ENCODE data around the gene APOA4.

Gene APOA4

GRCh38 chr11:116851626-116852025 is 28.5 kb upstream of the APOA4 start:
- WGBS (ENCODE audit: insufficient coverage, insufficient read length): no CpG with 5 or more reads among the region's 7 CpGs
- Histone ChIP-seq H3K27me3 (ENCODE audit: control insufficient read depth, insufficient read depth, low read length) (no peaks in the 10 kb centered on the region), H3K27ac (ENCODE audit: low read length) (no peak overlapping the region), H3K36me3 (ENCODE audit: control insufficient read depth, insufficient read depth, low read length) (peaks cover 11% of the 10 kb centered on the region), H3K4me1 (ENCODE audit: control insufficient read depth, insufficient read depth, low read length) (no peaks in the 10 kb centered on the region), H3K4me3 (ENCODE audit: low read length) (no peak overlapping the region), H3K9me3 (ENCODE audit: control insufficient read depth, insufficient read depth, low read length) (no peaks in the 10 kb centered on the region)
- no peak for DNase-seq (ENCODE audit: low read depth, low spot score)

- no peak overlapping the region for H3K27ac ChIP-seq (ENCODE audit: low read length)
- WGBS (ENCODE audit: insufficient coverage, insufficient read length): no CpG with 5 or more reads among the region's 6 CpGs
- H3K4me1 ChIP-seq (ENCODE audit: control insufficient read depth, insufficient read depth, low read length): no peaks in the 10 kb centered on the region
- no peaks in the 10 kb centered on the region for H3K9me3 ChIP-seq (ENCODE audit: control insufficient read depth, insufficient read depth, low read length)
- H3K36me3 ChIP-seq (ENCODE audit: control insufficient read depth, insufficient read depth, low read length): peaks cover 19% of the 10 kb centered on the region
- no peaks in the 10 kb centered on the region for H3K27me3 ChIP-seq (ENCODE audit: control insufficient read depth, insufficient read depth, low read length)
- no peak overlapping the region for H3K4me3 ChIP-seq (ENCODE audit: low read length)
- DNase-seq (ENCODE audit: low read depth, low spot score): no peak
These were observed 26.4 kb upstream of the APOA4 start for GRCh38 chr11:116849486-116849885.

- Histone ChIP-seq H3K27me3 (ENCODE audit: control insufficient read depth, insufficient read depth, low read length) (no peaks in the 10 kb centered on the region), H3K4me1 (ENCODE audit: control insufficient read depth, insufficient read depth, low read length) (no peaks in the 10 kb centered on the region), H3K9me3 (ENCODE audit: control insufficient read depth, insufficient read depth, low read length) (no peaks in the 10 kb centered on the region), H3K27ac (ENCODE audit: low read length) (no peak overlapping the region), H3K36me3 (ENCODE audit: control insufficient read depth, insufficient read depth, low read length) (peaks cover 19% of the 10 kb centered on the region), H3K4me3 (ENCODE audit: low read length) (no peak overlapping the region)
- DNase-seq (ENCODE audit: low read depth, low spot score): no peak
- no CpG with 5 or more reads among the region's 12 CpGs for WGBS (ENCODE audit: insufficient coverage, insufficient read length)
These were observed 26.0 kb upstream of the APOA4 start for GRCh38 chr11:116849060-116849459.

- no peak overlapping the region for H3K27ac ChIP-seq (ENCODE audit: low read length)
- no peak overlapping the region for H3K4me3 ChIP-seq (ENCODE audit: low read length)
- no peaks in the 10 kb centered on the region for H3K4me1 ChIP-seq (ENCODE audit: control insufficient read depth, insufficient read depth, low read length)
- no peak for DNase-seq (ENCODE audit: low read depth, low spot score)
- peaks cover 19% of the 10 kb centered on the region for H3K36me3 ChIP-seq (ENCODE audit: control insufficient read depth, insufficient read depth, low read length)
- WGBS (ENCODE audit: insufficient coverage, insufficient read length): no CpG with 5 or more reads among the region's 4 CpGs
- H3K27me3 ChIP-seq (ENCODE audit: control insufficient read depth, insufficient read depth, low read length): no peaks in the 10 kb centered on the region
- no peaks in the 10 kb centered on the region for H3K9me3 ChIP-seq (ENCODE audit: control insufficient read depth, insufficient read depth, low read length)
These were observed 24.5 kb upstream of the APOA4 start for GRCh38 chr11:116847612-116848011.

- H3K4me1 ChIP-seq (ENCODE audit: control insufficient read depth, insufficient read depth, low read length): no peaks in the 10 kb centered on the region
- H3K27me3 ChIP-seq (ENCODE audit: control insufficient read depth, insufficient read depth, low read length): no peaks in the 10 kb centered on the region
- H3K9me3 ChIP-seq (ENCODE audit: control insufficient read depth, insufficient read depth, low read length): no peaks in the 10 kb centered on the region
- DNase-seq (ENCODE audit: low read depth, low spot score): no peak
- H3K27ac ChIP-seq (ENCODE audit: low read length): no peak overlapping the region
- no CpG with 5 or more reads among the region's 4 CpGs for WGBS (ENCODE audit: insufficient coverage, insufficient read length)
- no peak overlapping the region for H3K4me3 ChIP-seq (ENCODE audit: low read length)
- peaks cover 19% of the 10 kb centered on the region for H3K36me3 ChIP-seq (ENCODE audit: control insufficient read depth, insufficient read depth, low read length)
These were observed 21.6 kb upstream of the APOA4 start for GRCh38 chr11:116844722-116845121.

- WGBS (ENCODE audit: insufficient coverage, insufficient read length): no CpG with 5 or more reads among the region's 9 CpGs
- no peaks in the 10 kb centered on the region for H3K27me3 ChIP-seq (ENCODE audit: control insufficient read depth, insufficient read depth, low read length)
These were observed 20.6 kb upstream of the APOA4 start for GRCh38 chr11:116843661-116844060.

GRCh38 chr11:116842909-116843308 is 19.8 kb upstream of the APOA4 start:
- no peak overlapping the region for H3K4me3 ChIP-seq (ENCODE audit: low read length)
- DNase-seq (ENCODE audit: low read depth, low spot score): no peak
- no peaks in the 10 kb centered on the region for H3K4me1 ChIP-seq (ENCODE audit: control insufficient read depth, insufficient read depth, low read length)
- WGBS (ENCODE audit: insufficient coverage, insufficient read length): no CpG with 5 or more reads among the region's 4 CpGs
- H3K27ac ChIP-seq (ENCODE audit: low read length): no peak overlapping the region
- H3K36me3 ChIP-seq (ENCODE audit: control insufficient read depth, insufficient read depth, low read length): peaks cover 19% of the 10 kb centered on the region
- no peaks in the 10 kb centered on the region for H3K27me3 ChIP-seq (ENCODE audit: control insufficient read depth, insufficient read depth, low read length)
- H3K9me3 ChIP-seq (ENCODE audit: control insufficient read depth, insufficient read depth, low read length): no peaks in the 10 kb centered on the region

More at GRCh38 chr11:116843661-116844060, 20.6 kb upstream of the APOA4 start:
- peaks cover 19% of the 10 kb centered on the region for H3K36me3 ChIP-seq (ENCODE audit: control insufficient read depth, insufficient read depth, low read length)
- no peak overlapping the region for H3K4me3 ChIP-seq (ENCODE audit: low read length)
- no peak overlapping the region for H3K27ac ChIP-seq (ENCODE audit: low read length)
- no peak for DNase-seq (ENCODE audit: low read depth, low spot score)
- no peaks in the 10 kb centered on the region for H3K4me1 ChIP-seq (ENCODE audit: control insufficient read depth, insufficient read depth, low read length)
- H3K9me3 ChIP-seq (ENCODE audit: control insufficient read depth, insufficient read depth, low read length): no peaks in the 10 kb centered on the region

- no peak overlapping the region for H3K27ac ChIP-seq (ENCODE audit: low read length)
- no peaks in the 10 kb centered on the region for H3K9me3 ChIP-seq (ENCODE audit: control insufficient read depth, insufficient read depth, low read length)
- H3K36me3 ChIP-seq (ENCODE audit: control insufficient read depth, insufficient read depth, low read length): peaks cover 11% of the 10 kb centered on the region
- no peaks in the 10 kb centered on the region for H3K4me1 ChIP-seq (ENCODE audit: control insufficient read depth, insufficient read depth, low read length)
- H3K27me3 ChIP-seq (ENCODE audit: control insufficient read depth, insufficient read depth, low read length): no peaks in the 10 kb centered on the region
- H3K4me3 ChIP-seq (ENCODE audit: low read length): no peak overlapping the region
- no peak for DNase-seq (ENCODE audit: low read depth, low spot score)
- WGBS (ENCODE audit: insufficient coverage, insufficient read length): no CpG with 5 or more reads among the region's 4 CpGs
These were observed 19.0 kb upstream of the APOA4 start for GRCh38 chr11:116842117-116842516.

- peaks cover under 1% of the 10 kb centered on the region; the same call in 1 of the 2 replicates for H3K4me1 ChIP-seq (ENCODE audit: control insufficient read depth, insufficient read depth, low read length)
- H3K27ac ChIP-seq (ENCODE audit: low read length): no peak overlapping the region
- no CpG with 5 or more reads among the region's 9 CpGs for WGBS (ENCODE audit: insufficient coverage, insufficient read length)
- H3K4me3 ChIP-seq (ENCODE audit: low read length): no peak overlapping the region
- no peak for DNase-seq (ENCODE audit: low read depth, low spot score)
- H3K27me3 ChIP-seq (ENCODE audit: control insufficient read depth, insufficient read depth, low read length): no peaks in the 10 kb centered on the region
- no peaks in the 10 kb centered on the region for H3K9me3 ChIP-seq (ENCODE audit: control insufficient read depth, insufficient read depth, low read length)
- peaks cover under 1% of the 10 kb centered on the region for H3K36me3 ChIP-seq (ENCODE audit: control insufficient read depth, insufficient read depth, low read length)
These were observed 17.7 kb upstream of the APOA4 start for GRCh38 chr11:116840746-116841296.

- no peaks in the 10 kb centered on the region for H3K27me3 ChIP-seq (ENCODE audit: control insufficient read depth, insufficient read depth, low read length)
- no CpG with 5 or more reads among the region's 6 CpGs for WGBS (ENCODE audit: insufficient coverage, insufficient read length)
- no peak overlapping the region for H3K4me3 ChIP-seq (ENCODE audit: low read length)
- DNase-seq (ENCODE audit: low read depth, low spot score): no peak
- no peaks in the 10 kb centered on the region for H3K36me3 ChIP-seq (ENCODE audit: control insufficient read depth, insufficient read depth, low read length)
- H3K27ac ChIP-seq (ENCODE audit: low read length): no peak overlapping the region
- peaks cover 4% of the 10 kb centered on the region for H3K4me1 ChIP-seq (ENCODE audit: control insufficient read depth, insufficient read depth, low read length)
- no peaks in the 10 kb centered on the region for H3K9me3 ChIP-seq (ENCODE audit: control insufficient read depth, insufficient read depth, low read length)
These were observed 17.2 kb upstream of the APOA4 start for GRCh38 chr11:116840224-116840745.

All from iPS DF 6.9 (cell line).